Fibroblast of skin of right biceps (primary cell): Measurements from ENCODE around the gene STAB2.
A peak's percentile ranks its signal among the peaks of the same experiment; 100 is the strongest.

Source experiments
- DNase-seq: peaks from one replicate; pipeline ENCODE4 v3.0.0-alpha.2; 2013

The STAB2 gene

DNA sequence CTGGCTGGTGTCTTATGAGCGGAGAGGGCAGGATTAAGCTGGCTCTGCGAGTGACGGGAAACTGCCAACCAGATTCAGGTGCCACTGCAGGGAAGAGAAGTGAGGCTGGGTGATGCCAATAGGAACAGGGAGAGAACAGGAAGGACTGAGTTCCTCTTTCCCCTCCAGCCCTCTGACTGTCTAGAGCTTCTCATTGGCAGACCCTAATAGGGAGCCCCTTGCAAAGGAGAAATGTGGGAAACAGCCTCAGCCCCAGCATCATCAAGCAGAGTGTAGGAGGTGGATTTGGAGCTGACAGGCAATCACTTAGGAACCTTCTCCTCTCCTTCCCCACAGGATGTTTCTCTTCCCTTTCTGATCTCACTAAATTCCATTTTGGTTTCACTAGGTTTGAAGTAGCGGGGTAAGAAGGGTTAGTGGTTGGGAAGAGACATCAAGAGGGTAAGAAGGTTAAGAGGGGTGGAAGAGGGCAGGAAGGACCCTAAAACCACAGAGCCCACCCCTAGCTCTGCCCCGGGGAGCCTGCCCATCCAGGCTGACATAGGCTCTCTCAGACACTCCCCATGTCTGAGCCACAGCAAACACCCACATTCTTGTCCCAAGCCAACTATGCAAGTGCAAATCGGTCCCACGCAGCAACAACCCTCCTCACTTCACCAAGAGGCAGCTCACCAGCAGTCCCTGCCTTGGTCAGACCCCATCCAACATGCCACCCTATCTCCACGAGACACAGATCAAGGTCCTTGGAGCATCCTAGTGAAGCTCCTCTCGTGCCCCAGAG lies 111.1 kb downstream of the STAB2 start:
- DNase-seq, result no peak

DNA sequence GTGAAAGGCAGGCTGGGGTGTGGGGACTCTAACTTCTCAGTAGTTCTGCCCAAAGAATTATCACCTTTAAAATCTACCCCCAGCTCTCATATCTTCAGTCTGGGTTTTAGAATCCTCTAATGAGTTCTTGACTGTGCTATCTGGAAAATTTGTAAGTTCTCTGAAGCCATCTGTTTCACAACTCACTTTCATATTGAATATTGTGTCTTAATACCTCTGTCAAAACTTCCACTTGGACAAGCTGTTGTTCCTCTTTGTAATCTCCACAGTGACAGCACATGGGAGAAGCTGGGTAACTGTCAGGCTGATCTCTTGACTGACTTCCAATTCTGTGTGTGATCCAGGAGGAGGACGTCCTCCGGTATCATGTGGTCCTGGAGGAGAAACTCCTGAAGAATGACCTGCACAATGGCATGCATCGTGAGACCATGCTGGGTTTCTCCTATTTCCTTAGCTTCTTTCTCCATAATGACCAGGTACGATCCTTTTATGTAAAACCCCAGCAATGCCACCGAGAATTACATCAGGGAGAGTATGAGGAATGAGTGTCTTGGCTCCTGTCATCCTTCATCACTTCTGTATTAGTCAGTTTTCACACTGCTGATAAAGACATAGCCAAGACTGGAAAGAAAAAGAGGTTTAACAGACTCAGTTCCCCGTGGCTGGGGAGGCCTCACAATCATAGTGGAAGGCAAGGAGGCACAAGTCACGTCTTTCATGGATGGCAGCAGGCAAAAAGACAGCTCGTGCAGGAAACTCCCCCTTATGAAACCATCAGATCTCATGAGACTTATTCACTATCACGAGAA lies 111.9 kb downstream of the STAB2 start:
- DNase-seq, result no peak

DNA sequence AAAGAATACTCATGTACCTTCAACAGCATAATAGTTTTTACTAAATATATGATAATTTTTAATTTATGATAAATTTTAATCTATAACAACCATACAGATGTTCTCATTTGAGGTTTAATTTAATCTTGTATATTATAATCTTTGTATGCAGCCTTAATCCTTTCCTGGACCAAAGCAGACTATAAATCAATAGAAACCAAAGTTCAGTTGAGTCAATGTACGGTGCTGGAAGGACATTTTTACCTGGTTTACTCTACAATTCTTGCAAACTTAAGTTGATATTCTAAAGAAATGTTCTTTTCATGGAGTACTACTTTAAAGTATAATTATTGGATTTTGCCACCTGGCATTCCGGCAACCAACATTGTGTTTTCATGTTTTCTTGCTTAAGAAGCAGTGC lies 118.0 kb downstream of the STAB2 start:
- no peak for DNase-seq

DNA sequence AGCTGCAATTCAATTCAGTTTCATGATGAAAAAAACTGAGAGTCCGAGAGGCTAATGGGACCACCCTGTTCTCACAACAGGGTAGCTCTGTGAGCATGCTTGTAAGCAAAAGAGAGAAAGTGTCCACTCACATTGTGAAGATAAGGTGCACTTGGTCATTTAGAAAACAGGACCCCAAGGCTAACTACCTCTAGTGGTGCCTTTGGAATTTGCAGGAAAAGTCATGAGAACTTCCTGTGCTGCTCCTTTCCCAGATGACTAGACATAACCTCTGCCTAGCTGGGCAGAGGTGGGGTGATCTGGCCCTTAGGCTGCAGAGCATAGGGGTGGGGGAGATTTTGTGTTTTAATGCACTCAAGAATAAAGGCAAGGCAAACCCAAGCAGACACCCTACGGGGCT lies 118.9 kb downstream of the STAB2 start:
- DNase-seq, result no peak

DNA sequence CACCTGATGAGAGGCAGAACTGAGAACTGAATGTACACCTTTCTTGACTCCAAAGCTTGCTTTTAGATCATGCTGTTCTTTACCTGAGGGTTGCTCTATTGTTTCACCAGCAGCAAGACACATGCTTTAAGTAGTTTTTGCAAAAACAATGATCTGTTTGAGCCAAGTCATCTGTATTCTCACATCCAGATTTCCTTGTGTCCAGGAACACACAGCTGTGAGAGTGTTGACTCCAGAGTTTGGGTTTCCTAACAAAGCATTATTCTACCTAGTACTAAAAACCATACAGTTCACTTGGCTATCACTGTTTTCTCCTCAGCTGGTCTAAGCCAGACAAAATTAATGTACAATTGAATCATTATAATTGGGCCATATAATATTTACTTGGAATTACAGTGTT lies 120.4 kb downstream of the STAB2 start:
- no peak for DNase-seq

DNA sequence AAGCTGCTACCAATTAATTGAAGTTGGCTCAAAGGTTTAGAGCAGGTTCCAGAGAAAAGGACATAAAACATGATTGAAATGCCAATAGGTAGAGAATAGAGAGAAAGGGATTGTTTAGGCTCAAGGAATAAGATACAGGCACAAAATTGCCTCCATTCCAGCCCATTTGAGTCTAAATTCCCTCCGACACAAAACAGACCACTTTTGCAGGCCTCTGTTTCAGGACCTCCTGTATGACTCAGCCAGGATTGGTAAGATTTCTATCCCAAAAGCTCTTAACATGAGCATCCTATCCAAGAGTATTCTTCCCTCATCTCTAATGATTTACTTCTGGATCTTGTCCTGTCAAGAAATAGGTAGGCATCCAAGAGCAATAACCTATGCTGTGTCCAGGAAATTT lies 123.5 kb downstream of the STAB2 start:
- no peak for DNase-seq

DNA sequence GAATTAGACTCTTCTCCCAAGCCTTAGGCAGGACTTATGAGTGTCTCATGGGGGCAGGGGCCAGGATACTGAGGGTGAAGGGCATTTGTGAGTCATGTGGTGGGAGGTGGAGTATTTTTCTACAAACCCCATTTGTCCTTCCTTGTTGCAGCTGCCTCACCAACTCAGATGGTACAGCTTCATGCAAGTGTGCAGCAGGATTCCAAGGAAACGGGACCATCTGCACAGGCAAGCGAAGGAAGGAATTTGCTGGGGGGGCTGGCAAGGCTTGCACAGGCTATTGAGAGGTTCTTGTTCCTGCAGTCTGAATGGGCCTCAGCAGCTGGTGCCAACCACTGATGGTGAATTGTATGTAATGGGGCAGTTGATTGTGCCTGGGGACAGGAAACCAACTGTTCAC lies 125.1 kb downstream of the STAB2 start:
- DNase-seq, result no peak

DNA sequence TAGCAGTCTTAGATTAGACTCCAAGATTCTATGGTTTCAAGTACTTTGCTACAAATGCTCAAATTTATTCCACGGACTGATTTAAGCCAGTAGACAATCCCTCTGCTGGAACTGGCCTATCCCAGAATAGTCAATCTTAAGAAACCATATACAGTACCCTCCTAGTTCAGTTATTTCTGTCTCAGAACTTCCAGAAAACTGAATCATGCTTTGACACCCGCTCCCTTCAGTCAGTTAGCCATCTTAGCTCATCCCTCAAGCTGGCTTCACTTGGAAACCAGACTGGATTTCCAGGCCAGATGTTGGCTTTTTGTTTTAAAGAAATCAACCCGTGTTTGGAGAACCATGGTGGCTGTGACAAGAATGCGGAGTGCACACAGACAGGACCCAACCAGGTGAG lies 128.4 kb downstream of the STAB2 start:
- DNase-seq, result no peak

DNA sequence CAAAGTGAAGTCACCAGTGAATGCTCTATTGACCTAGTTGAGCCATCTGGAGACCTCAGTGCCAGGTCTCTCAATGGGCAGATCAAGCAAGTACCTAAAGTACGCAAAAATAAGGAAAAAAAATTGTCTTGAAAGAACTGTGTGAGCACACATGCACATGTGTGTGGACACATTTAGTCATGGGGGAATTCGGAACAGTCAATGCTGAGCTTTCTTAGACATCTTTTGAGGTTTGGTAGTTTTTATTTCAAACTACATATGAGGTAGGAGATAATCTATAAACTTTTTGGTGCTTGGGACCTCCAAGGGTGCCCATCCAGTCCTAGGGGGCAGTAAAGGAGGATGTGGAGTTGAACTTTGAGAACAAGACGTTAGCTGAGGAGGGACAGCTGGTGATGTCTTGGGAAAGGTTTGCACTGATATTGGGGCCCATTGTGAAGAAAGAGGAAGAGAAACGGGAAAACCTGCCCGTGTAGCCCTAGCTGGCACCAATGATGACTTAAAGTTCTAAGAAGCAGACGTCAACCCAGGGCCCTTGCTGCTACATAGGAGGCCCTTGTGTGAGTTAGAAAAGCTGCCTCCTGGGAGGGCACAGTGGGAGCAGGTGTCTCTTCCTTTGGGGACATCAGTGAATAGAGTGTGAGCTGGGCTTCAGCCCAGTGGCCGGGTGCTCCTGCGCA lies 129.6 kb downstream of the STAB2 start:
- no peak for DNase-seq

DNA sequence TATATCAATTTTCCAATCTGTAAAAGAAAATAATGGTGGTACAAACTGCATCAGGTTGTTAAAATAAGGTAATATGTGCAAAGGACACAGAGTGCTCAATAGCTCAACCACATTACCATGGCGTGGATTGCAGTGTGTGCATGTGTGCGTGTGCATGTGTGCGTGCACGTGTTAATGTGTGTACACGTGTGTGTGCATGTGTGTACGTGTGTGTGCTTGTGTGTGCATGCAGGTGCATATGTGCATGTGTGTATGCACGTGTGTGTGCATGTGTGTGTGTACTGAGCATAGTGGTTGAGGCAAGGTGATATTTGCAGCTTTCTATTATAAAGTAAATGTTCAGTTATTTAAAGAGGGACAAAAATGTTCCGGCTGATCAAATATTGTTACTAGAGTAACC lies 138.3 kb downstream of the STAB2 start:
- DNase-seq, result no peak

DNA sequence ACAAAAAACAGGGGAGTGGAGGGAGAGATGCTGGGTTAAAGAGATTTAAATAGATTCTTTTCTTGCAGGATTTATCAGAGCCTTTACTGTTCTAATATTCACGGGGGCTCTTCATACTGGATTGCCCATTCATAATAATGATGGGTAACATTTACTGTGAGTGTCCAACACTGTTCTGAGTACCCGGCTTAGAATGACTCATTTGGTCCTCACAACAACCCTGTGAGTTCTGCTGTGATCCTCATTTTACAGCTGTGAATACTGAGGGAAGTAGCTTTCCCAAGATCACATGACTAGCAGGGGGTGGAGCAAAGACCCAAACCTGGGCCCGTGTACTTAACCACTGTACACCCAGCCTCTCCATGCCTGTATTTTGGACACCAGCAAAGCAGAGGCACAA lies 140.6 kb downstream of the STAB2 start:
- DNase-seq, result no peak

DNA sequence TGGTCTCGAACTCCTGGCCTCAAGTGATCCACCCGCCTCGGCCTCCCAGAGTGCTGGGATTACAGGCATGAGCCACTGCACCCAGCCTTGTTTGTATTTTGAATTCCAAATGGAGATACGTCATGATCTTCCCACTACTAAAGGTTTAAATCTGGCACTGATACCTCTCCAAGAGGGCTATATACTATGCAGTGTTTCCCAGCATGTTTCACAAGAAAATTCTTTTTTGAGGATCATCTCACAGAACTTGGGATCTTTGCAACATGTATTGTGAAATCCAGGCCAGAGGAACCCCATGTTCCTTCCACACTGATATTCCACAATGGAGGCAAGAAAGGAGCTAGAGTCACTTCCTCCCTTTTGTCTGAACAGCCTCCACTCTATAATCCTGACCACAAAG lies 141.2 kb downstream of the STAB2 start:
- peak; percentile 3 for DNase-seq

DNA sequence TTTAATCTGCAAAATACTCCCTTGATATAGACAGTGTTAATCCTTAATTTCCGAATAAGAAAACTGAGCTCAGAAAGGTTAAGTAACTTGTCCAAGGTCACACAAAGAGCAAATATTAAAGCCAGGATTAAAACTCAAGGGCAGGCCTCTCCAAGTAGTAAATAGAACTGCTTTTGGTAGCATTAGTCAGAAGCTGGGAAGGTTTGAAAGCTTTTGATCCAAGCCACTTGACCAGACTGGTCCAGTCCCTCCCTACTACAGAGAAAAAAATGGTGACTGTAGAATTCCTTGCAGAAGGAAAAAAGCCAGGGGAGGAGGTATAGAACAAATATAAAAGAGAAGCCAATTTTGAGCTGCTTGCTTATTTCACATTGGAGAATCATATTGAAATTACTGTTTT lies 142.4 kb downstream of the STAB2 start:
- no peak for DNase-seq

DNA sequence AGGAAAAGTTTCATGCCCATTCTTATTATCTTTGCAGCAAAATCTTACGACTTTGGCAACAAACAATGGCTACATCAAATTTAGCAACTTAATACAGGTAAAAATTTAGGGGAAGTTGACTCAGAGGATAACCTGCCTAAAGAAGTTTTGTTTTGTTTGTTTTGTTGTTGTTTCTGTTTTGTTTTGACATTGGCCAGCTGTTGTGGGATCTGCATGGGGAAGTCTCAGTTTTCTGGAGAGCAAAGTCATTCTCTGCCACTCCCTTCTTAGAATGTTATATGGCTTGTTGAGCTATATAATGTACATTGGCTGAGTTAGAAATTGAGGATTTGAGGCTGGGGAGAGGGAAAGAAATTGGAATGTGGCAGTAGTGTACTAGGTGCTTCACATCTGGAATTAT lies 144.5 kb downstream of the STAB2 start:
- DNase-seq, result no peak

DNA sequence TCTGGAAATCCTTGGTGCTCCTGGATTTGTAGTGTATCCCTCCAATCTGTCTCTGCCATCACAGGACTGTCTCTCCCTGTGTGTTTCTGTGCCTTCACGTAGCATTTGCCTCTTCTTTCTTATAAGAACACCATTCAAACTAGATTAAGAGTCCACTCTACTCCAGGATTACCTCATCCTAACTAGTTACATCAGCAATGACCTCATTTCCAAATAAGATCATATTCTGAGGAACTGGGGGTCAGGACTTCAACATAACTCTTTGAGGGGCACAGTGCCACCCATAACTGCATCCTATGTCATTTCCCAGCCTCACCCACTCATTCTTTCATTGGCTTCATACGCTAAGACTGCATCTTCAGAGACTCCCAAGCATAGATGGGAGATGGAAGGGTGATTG lies 147.8 kb downstream of the STAB2 start:
- DNase-seq, result no peak

DNA sequence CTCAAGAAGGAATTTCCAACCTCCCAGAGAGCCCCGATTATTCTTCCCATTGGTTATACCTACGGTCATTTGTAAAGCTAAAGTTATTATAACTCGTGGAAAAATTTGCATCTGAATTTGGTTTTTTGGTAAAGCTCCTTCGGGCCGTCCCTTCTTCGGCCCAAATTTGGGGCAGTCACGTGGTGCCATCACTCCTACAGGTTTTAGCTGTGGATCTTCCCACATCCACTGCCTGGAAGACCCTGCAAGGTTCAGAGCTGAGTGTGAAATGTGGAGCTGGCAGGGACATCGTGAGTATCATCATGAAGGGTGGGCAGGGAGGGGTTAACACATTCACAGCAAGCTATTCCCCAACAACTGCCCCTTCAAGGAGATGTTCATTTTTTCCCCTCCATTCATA lies 148.2 kb downstream of the STAB2 start:
- no peak for DNase-seq

DNA sequence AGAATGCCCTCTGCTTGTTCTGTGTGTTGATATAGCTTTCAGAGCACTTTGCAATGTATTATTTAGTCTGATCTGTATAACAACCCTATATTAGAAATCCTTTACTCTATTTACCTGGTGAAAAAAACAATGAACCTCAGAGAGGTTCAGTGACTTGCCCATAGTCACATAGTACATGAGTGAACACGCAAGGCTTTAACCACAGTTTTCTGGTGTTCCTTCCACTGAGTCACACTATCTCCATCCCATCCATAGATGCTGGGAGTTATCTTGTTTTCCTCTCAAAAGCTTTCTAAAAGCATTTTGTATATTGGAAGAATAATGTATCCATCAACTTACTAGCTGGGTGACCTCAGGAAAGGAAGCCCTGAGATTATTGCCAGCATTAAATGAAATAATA lies 149.5 kb downstream of the STAB2 start:
- DNase-seq, result no peak

DNA sequence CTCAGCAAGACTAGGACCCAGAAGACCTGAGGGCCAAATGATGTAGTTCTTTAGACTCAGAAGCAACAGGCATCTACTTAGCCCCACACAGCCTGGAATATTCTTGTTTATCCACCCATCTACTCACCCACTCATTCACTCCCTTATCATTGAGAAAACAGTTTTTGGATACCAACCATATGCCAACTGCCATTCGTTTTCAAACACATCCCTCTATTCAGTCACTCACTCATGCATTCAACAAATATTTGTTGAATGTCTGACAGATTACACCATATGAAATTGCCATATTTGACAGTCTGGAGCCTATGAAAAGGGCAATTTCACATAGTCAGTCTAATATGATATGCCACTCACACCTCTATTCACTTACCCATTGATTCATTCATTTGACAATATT lies 150.8 kb downstream of the STAB2 start:
- DNase-seq, result no peak

DNA sequence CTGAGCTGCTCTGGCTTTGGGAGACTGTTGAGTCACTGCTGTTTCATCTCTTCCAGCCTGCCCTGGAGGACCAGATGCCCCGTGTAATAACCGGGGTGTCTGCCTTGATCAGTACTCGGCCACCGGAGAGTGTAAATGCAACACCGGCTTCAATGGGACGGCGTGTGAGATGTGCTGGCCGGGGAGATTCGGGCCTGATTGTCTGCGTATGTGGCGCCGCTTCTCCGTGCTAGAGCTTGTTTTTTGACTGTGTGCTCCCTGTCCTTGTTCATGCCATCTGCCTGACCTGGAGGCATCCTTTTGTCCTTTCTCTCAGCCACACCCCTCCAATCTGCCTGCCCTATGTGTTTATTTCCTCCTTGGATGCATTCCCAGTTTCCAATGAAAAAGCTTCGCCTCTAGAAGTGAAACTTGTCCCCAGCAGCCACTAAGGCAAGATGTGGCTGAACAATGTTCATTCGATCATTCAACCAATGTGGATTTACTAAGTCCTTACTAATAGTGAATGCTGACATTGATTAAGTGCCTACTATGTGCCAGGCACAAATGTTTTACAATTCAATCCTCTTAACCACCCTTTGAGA lies 155.4 kb downstream of the STAB2 start:
- DNase-seq, result no peak

DNA sequence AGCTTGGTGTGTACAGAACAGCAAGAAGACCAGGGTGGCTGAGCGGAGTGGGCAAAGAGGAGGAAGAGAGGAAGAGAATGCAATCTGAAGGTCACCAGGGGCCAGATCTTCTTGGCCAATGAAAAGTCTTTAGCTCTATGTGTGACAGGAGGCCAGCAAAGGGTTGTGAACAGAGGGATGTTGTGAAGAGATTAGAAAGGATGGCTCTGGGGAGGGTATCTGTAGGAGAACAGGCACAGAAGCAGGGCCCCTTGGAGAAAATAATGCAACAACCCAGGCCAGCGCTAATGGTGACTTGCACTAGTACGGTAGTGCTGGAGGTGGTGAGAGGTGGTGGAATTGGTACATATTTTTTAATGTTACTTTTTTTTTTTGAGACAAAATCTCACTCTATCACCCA lies 156.7 kb downstream of the STAB2 start:
- DNase-seq, result no peak

DNA sequence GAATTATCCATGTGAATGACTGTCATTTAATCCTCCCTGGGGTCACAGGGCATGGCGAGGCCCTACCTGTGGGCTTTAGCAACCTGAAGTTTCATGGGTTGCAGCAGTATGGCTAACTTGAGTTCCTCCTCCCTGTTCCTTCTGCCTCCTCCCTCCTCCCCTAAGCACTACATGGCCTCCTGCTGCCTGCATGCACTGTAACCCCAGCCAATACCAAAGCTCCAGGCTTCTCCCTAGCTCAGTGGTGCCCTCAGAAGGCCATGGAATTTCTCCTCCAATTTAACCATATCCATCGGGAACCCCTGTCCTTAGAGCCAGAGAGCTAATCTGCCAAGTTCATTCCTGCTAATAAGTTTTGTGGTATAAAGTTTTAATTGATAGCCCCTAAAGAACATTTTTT lies 158.9 kb downstream of the STAB2 start:
- DNase-seq, result no peak

DNA sequence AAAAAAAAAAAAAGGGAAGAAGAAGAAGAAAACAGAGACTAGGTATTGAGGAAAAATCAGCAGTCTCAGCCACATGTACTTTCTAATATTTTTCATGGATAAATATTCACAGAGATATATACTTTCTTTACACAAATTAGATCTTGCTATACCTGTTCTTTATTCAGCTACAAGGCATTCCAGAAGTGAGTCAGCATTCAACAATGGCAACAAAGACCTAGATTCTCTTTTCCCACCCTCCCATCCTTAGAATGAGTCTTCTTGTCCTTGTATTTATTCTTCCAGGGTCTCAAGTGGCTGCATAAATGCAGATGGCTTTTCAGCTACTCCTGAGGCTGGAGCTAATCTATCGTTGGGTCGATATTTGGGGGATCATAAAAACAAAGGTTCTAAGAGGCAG lies 160.9 kb downstream of the STAB2 start:
- DNase-seq, result no peak

DNA sequence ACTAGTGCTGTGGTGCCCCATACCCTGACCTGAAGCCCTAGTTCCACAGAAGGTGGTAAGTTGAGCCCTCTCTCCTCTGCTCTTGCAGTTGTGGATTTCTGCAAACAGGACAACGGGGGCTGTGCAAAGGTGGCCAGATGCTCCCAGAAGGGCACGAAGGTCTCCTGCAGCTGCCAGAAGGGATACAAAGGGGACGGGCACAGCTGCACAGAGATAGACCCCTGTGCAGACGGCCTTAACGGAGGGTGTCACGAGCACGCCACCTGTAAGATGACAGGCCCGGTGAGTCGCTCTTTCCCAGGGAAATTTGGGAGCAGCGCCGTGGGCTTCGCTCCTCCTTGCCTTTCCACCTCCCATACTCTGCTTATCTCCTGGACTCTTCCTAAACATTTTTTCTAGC lies 161.8 kb downstream of the STAB2 start:
- no peak for DNase-seq

DNA sequence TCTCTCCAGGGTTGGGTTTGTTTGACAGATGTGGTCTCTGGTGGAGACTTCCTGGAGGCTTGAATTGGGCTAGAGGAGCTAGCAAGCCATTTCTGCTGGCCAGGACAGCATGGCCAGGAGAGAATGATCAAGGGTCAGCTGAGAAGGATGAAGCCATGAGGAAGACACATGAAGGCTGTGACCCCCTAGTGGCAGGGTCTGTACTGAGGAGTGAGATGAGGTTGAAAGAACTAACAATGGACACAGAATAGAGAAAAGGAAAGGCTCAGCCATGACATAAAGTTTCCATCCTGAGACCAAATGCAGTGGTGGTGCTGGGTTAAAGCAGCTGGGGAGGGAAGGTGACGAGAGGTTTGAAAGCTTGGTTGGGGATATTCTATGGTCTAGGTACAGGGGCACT lies 164.1 kb downstream of the STAB2 start:
- DNase-seq, result no peak
